Breast epithelium (tissue), 3 donors: ENCODE data around the gene CCDC187.

ENCODE experiments used
- POLR2A ChIP-seq: fragments of 450-650 bp; IDR thresholded peaks from one replicate; pipeline ENCODE4 v1.6.1; 2016; ENCODE audit warnings: antibody characterized with exemption, mild to moderate bottlenecking, moderate library complexity
- POLR2AphosphoS5 ChIP-seq, 3 donors: sonication (generic); formaldehyde crosslinking; IDR thresholded peaks; one replicate each; pipeline ENCODE4 v1.6.1; 2017; ENCODE audit warnings: antibody characterized with exemption in 3 of 3
- TF ChIP-seq, protein P1 (sequence below), 3 donors: fragments of 450-650 bp; IDR thresholded peaks; one replicate each; pipeline ENCODE4 v1.5.1; 2016 to 2017; ENCODE audit warnings: antibody characterized with exemption in 3 of 3, mild to moderate bottlenecking in 3 of 3, moderate library complexity in 3 of 3

DNA sequence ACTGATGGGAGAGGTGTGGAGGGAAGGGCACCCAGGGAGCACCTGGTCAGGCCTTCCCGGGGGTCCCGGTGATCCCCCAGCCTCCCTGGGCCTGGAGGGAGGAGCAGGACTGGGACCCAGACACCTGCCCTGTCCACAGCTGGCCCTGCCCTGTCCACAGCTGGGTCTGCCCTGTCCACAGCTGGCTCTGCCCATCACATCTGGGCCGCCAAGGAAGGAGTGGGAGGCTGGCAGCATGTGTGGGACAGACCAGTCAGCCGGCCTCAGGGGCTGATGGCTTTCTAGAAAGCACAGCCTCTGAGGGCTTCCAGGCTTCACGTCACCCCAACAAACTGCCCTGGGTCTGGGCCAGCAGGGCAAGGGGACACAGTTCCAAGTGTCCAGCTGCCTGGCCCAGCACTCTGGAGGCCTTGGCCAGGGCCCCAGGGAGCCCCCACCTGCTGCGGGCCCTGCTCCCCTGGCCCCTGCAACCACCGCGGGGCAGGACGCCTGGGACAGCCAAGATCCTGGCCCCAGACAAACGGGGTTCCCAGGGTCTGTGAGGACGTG is 47.4 kb upstream of the CCDC187 start:
- TF ChIP-seq POLR2AphosphoS5 (IDR thresholded peaks at IDR 0.05) (no peak), POLR2A (no peak)
- TF ChIP-seq, protein P1, sequence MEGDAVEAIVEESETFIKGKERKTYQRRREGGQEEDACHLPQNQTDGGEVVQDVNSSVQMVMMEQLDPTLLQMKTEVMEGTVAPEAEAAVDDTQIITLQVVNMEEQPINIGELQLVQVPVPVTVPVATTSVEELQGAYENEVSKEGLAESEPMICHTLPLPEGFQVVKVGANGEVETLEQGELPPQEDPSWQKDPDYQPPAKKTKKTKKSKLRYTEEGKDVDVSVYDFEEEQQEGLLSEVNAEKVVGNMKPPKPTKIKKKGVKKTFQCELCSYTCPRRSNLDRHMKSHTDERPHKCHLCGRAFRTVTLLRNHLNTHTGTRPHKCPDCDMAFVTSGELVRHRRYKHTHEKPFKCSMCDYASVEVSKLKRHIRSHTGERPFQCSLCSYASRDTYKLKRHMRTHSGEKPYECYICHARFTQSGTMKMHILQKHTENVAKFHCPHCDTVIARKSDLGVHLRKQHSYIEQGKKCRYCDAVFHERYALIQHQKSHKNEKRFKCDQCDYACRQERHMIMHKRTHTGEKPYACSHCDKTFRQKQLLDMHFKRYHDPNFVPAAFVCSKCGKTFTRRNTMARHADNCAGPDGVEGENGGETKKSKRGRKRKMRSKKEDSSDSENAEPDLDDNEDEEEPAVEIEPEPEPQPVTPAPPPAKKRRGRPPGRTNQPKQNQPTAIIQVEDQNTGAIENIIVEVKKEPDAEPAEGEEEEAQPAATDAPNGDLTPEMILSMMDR (IDR thresholded peaks at IDR 0.05), result no peak
